Testis (tissue), 2 donors: ENCODE results near the gene RAB27B.

ENCODE experiments used
- POLR2A ChIP-seq: fragments of 450-650 bp; IDR thresholded peaks from one replicate; pipeline ENCODE4 v1.6.1; 2017; ENCODE audit warnings: antibody characterized with exemption, mild to moderate bottlenecking, moderate library complexity
- TF ChIP-seq, protein P1 (sequence below), 3 experiments: fragments of 450-650 bp in 2 of 3; fragments of 200-600 bp in 1 of 3; sonication (generic) in 1 of 3; IDR thresholded peaks; one replicate each; pipeline ENCODE4 v1.5.1; 2016 to 2019; ENCODE audit warnings: antibody characterized with exemption in 3 of 3, mild to moderate bottlenecking in 2 of 3, moderate library complexity in 1 of 3

- TF ChIP-seq POLR2A = no peak
- TF ChIP-seq, protein P1, sequence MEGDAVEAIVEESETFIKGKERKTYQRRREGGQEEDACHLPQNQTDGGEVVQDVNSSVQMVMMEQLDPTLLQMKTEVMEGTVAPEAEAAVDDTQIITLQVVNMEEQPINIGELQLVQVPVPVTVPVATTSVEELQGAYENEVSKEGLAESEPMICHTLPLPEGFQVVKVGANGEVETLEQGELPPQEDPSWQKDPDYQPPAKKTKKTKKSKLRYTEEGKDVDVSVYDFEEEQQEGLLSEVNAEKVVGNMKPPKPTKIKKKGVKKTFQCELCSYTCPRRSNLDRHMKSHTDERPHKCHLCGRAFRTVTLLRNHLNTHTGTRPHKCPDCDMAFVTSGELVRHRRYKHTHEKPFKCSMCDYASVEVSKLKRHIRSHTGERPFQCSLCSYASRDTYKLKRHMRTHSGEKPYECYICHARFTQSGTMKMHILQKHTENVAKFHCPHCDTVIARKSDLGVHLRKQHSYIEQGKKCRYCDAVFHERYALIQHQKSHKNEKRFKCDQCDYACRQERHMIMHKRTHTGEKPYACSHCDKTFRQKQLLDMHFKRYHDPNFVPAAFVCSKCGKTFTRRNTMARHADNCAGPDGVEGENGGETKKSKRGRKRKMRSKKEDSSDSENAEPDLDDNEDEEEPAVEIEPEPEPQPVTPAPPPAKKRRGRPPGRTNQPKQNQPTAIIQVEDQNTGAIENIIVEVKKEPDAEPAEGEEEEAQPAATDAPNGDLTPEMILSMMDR (IDR thresholded peaks at IDR 0.05) = no peak
These were observed 14.2 kb upstream of the RAB27B start for GRCh38 chr18:54813977-54814565.
